ENCODE results near the gene GSDMA. TPM values are rescaled to one million over a fixed set of nuclear protein-coding genes. Genes with fewer than 3 reads are reported as not detected.

GSDMA gene
- polyA plus RNA-seq, 3 donors: not detected

GRCh38 chr17:39988206-39988810 lies 25.5 kb downstream of the GSDMA start:
- H3K27me3 Mint-ChIP-seq (ENCODE audit: low read depth in 3 of 3): peaks cover 0 to 2% (median 1%) of the 10 kb centered on the region in 3 donors
- WGBS (ENCODE audit: insufficient coverage): 93% methylated on average over 10 of the region's 11 CpGs
- Histone ChIP-seq H3K79me2 (ENCODE audit: insufficient read depth, low read length) (peaks cover 4% of the 10 kb centered on the region), H3K4me2 (replicated peaks; ENCODE audit: extremely low read depth, low read length, poor library complexity, severe bottlenecking) (no peak overlapping the region), H3K4me3 (replicated peaks in 1 of 3; ENCODE audit: low read depth in 2 of 3, low read length in 3 of 3) (no peak overlapping the region), H3K36me3 (replicated peaks in 1 of 2; ENCODE audit: control insufficient read depth in 1 of 2, insufficient read depth in 2 of 2, low read length in 2 of 2) (peaks cover 96 to 100% of the 10 kb centered on the region in 2 donors), H3K27ac (ENCODE audit: low read depth in 1 of 2, low read length in 2 of 2) (no peak overlapping the region), H2AFZ (ENCODE audit: insufficient read depth, low read depth, low read length, poor library complexity, severe bottlenecking) (no peak overlapping the region), H3K4me1 (ENCODE audit: control insufficient read depth in 1 of 2, insufficient read depth in 2 of 2, low read length in 2 of 2) (no peaks in the 10 kb centered on the region), H3K9ac (ENCODE audit: insufficient read depth, low read length, poor library complexity, severe bottlenecking) (no peak overlapping the region), H3K9me3 (replicated peaks in 1 of 2; ENCODE audit: control insufficient read depth in 1 of 2, insufficient read depth in 1 of 2, low read length in 2 of 2) (no peaks in the 10 kb centered on the region), H4K20me1 (ENCODE audit: insufficient read depth, low read length) (peaks cover 9% of the 10 kb centered on the region), H3K27me3 (ENCODE audit: control insufficient read depth in 2 of 2, insufficient read depth in 2 of 2, low read length in 2 of 2) (no peaks in the 10 kb centered on the region)
- no peaks in the 10 kb centered on the region for H3K4me1 Mint-ChIP-seq
- no peak overlapping the region for H3K4me3 Mint-ChIP-seq
- TF ChIP-seq, protein P1, sequence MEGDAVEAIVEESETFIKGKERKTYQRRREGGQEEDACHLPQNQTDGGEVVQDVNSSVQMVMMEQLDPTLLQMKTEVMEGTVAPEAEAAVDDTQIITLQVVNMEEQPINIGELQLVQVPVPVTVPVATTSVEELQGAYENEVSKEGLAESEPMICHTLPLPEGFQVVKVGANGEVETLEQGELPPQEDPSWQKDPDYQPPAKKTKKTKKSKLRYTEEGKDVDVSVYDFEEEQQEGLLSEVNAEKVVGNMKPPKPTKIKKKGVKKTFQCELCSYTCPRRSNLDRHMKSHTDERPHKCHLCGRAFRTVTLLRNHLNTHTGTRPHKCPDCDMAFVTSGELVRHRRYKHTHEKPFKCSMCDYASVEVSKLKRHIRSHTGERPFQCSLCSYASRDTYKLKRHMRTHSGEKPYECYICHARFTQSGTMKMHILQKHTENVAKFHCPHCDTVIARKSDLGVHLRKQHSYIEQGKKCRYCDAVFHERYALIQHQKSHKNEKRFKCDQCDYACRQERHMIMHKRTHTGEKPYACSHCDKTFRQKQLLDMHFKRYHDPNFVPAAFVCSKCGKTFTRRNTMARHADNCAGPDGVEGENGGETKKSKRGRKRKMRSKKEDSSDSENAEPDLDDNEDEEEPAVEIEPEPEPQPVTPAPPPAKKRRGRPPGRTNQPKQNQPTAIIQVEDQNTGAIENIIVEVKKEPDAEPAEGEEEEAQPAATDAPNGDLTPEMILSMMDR (IDR thresholded peaks at IDR 0.05): no peak
- peaks cover 95 to 99% of the 10 kb centered on the region in 2 donors for H3K36me3 Mint-ChIP-seq
- intact Hi-C loops (cut with micrococcal nuclease): loop anchor here in 1 of 2 donors (10.0 kb wide), 1 partner anchor 64 kb away; the partner anchor contains the start of genes LRRC3C and ORMDL3
- H3K9me3 Mint-ChIP-seq: no peaks in the 10 kb centered on the region
- DNase-seq: no peak
- H3K27ac Mint-ChIP-seq: peak overlapping the region in 2 of 7 donors; percentile 2 to 46

- no peaks in the 10 kb centered on the region for H3K27me3 ChIP-seq (ENCODE audit: control insufficient read depth in 2 of 2, insufficient read depth in 2 of 2, low read length in 2 of 2)
- no peaks in the 10 kb centered on the region for H3K79me2 ChIP-seq (ENCODE audit: insufficient read depth, low read length)
- H2AFZ ChIP-seq (ENCODE audit: insufficient read depth, low read depth, low read length, poor library complexity, severe bottlenecking): no peak overlapping the region
- 99% methylated on average over 11 of the region's 11 CpGs for WGBS (ENCODE audit: insufficient coverage)
- TF ChIP-seq, protein P1 (IDR thresholded peaks at IDR 0.05): no peak
- DNase-seq: no peak
- H4K20me1 ChIP-seq (ENCODE audit: insufficient read depth, low read length): peaks cover 5% of the 10 kb centered on the region
- H3K4me2 ChIP-seq (replicated peaks; ENCODE audit: extremely low read depth, low read length, poor library complexity, severe bottlenecking): no peak overlapping the region
- Mint-ChIP-seq H3K27me3 (ENCODE audit: low read depth in 3 of 3) (no peaks in the 10 kb centered on the region), H3K36me3 (peaks cover 88 to 95% of the 10 kb centered on the region in 2 donors), H3K27ac (peak overlapping the region in 2 of 7 donors; percentile 2 to 29), H3K9me3 (no peaks in the 10 kb centered on the region), H3K4me1 (peaks cover 3% of the 10 kb centered on the region), H3K4me3 (no peak overlapping the region)
- no peaks in the 10 kb centered on the region for H3K9me3 ChIP-seq (replicated peaks in 1 of 2; ENCODE audit: control insufficient read depth in 1 of 2, insufficient read depth in 1 of 2, low read length in 2 of 2)
- no peak overlapping the region for H3K9ac ChIP-seq (ENCODE audit: insufficient read depth, low read length, poor library complexity, severe bottlenecking)
- H3K36me3 ChIP-seq (replicated peaks in 1 of 2; ENCODE audit: control insufficient read depth in 1 of 2, insufficient read depth in 2 of 2, low read length in 2 of 2): peaks cover 80 to 91% of the 10 kb centered on the region in 2 donors
- no peak overlapping the region for H3K27ac ChIP-seq (ENCODE audit: low read depth in 1 of 2, low read length in 2 of 2)
- H3K4me1 ChIP-seq (ENCODE audit: control insufficient read depth in 1 of 2, insufficient read depth in 2 of 2, low read length in 2 of 2): no peaks in the 10 kb centered on the region
- no peak overlapping the region for H3K4me3 ChIP-seq (replicated peaks in 1 of 3; ENCODE audit: low read depth in 2 of 3, low read length in 3 of 3)
- intact Hi-C loops (cut with micrococcal nuclease): no loop called here
These were observed 31.6 kb downstream of the GSDMA start for GRCh38 chr17:39994448-39994847.

Measured in CD14-positive monocyte (primary cell).